ENCODE results near the gene COL4A2.
"Not testable (repeated sequence)": the region's sequence is repeated elsewhere in the genome, so short reads cannot be mapped to it uniquely, and the experiment has no call there.

The COL4A2 gene

GRCh38 chr13:110497003-110497402 lies 189.9 kb downstream of the COL4A2 start:
- H3K27ac ChIP-seq (ENCODE audit: low read length): no peak overlapping the region
- H3K9me3 ChIP-seq (ENCODE audit: insufficient read depth, low read depth, low read length): peaks cover 11% of the 10 kb centered on the region; the same call in 1 of the 2 replicates
- no peak overlapping the region for H3K4me3 ChIP-seq (ENCODE audit: low read length)
- H3K27me3 ChIP-seq (ENCODE audit: insufficient read depth, low read length): no peaks in the 10 kb centered on the region
- H3K9ac ChIP-seq (ENCODE audit: low read depth, low read length): no peak overlapping the region
- H3K36me3 ChIP-seq (ENCODE audit: insufficient read depth, low read depth, low read length): peaks cover 79% of the 10 kb centered on the region
- no peaks in the 10 kb centered on the region for H3K4me1 ChIP-seq (ENCODE audit: insufficient read depth, low read length)

DNA sequence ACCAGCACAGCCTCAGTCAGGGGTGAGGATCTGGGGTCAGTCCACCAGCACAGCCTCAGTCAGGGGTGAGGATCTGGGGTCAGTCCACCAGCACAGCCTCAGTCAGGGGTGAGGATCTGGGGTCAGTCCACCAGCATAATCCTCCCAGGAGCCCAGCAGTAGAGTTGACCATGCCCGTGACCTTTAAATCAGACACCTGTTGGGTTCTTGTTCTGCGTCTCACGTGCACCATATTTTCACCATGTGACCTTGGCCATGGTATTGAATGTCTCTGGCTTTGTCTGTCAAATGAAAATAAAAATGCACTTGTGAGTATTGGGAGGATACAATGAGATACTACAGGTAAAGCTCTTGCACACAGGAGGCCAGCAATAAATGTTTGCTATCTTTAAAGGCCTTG lies 190.8 kb downstream of the COL4A2 start:
- peaks cover 78% of the 10 kb centered on the region for H3K36me3 ChIP-seq (ENCODE audit: insufficient read depth, low read depth, low read length)
- H3K27ac ChIP-seq (ENCODE audit: low read length); H3K4me3 ChIP-seq (ENCODE audit: low read length); H3K9ac ChIP-seq (ENCODE audit: low read depth, low read length); H3K4me1 ChIP-seq (ENCODE audit: insufficient read depth, low read length); H3K27me3 ChIP-seq (ENCODE audit: insufficient read depth, low read length): not testable (repeated sequence)
- H3K9me3 ChIP-seq (ENCODE audit: insufficient read depth, low read depth, low read length): peaks cover 11% of the 10 kb centered on the region; the same call in 1 of the 2 replicates

DNA sequence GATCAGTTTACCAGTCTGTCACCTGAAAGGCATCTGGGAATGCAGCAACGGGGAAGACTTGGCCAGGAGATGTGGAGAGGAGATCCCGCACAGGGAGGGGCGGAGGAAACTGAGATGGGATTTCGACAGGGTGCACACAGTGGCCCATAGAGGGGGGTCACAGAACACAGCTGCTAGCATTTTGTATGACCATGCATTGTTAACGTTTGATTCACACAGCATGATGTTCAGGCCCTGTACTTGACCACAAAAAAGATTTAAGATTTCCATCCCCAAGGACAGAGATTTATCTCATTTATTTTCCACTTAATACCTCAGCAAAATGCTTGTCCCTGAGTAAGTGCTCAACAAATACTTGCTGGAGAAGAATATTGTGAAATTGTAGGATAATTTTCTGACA lies 191.2 kb downstream of the COL4A2 start:
- H3K9ac ChIP-seq (ENCODE audit: low read depth, low read length): no peak overlapping the region
- no peaks in the 10 kb centered on the region for H3K4me1 ChIP-seq (ENCODE audit: insufficient read depth, low read length)
- peaks cover 11% of the 10 kb centered on the region; the same call in 1 of the 2 replicates for H3K9me3 ChIP-seq (ENCODE audit: insufficient read depth, low read depth, low read length)
- no peak overlapping the region for H3K4me3 ChIP-seq (ENCODE audit: low read length)
- H3K27ac ChIP-seq (ENCODE audit: low read length): no peak overlapping the region
- peaks cover 80% of the 10 kb centered on the region for H3K36me3 ChIP-seq (ENCODE audit: insufficient read depth, low read depth, low read length)
- no peaks in the 10 kb centered on the region for H3K27me3 ChIP-seq (ENCODE audit: insufficient read depth, low read length)

GRCh38 chr13:110498765-110499164 lies 191.7 kb downstream of the COL4A2 start:
- H3K9me3 ChIP-seq (ENCODE audit: insufficient read depth, low read depth, low read length): peaks cover 11% of the 10 kb centered on the region; the same call in 1 of the 2 replicates
- no peak overlapping the region for H3K9ac ChIP-seq (ENCODE audit: low read depth, low read length)
- H3K36me3 ChIP-seq (ENCODE audit: insufficient read depth, low read depth, low read length): peaks cover 85% of the 10 kb centered on the region

DNA sequence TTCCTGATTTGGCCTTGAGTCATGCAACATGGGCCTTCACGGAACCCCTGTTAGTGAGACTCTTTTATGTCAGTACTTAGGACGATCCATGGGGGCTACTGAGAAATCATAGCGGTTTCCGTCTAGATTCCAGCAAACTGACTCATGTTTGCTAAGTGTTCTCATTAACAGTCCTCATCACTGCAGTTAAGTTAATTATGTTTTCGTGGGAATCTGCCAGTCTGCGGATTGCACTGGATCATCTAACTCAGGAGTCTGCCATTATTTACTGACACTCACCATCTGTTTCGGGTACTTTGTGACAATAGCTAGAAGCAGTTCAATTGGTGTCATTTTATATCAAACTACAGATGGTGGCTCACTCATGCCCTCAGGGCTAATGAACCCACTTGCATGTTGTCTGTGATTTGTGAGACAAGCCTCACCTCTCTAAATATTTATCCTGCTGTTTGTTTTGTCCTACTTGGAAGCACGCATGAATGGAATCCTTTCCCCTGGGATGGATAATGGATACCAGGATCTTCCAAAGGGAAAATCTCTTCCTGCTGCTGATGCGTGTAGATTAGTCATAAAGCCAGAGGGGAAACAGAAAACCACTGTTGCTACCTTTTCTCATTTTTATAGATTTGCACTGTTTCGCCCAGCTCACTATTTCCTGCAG lies 192.7 kb downstream of the COL4A2 start:
- Histone ChIP-seq H3K27ac (ENCODE audit: low read length) (no peak overlapping the region), H3K9ac (ENCODE audit: low read depth, low read length) (no peak overlapping the region), H3K9me3 (ENCODE audit: insufficient read depth, low read depth, low read length) (peaks cover 11% of the 10 kb centered on the region; the same call in 1 of the 2 replicates), H3K4me1 (ENCODE audit: insufficient read depth, low read length) (no peaks in the 10 kb centered on the region), H3K36me3 (ENCODE audit: insufficient read depth, low read depth, low read length) (peaks cover 86% of the 10 kb centered on the region), H3K4me3 (ENCODE audit: low read length) (no peak overlapping the region), H3K27me3 (ENCODE audit: insufficient read depth, low read length) (no peaks in the 10 kb centered on the region)

More at GRCh38 chr13:110498765-110499164, 191.7 kb downstream of the COL4A2 start:
- no peak overlapping the region for H3K27ac ChIP-seq (ENCODE audit: low read length)
- H3K4me3 ChIP-seq (ENCODE audit: low read length): no peak overlapping the region
- no peaks in the 10 kb centered on the region for H3K27me3 ChIP-seq (ENCODE audit: insufficient read depth, low read length)
- H3K4me1 ChIP-seq (ENCODE audit: insufficient read depth, low read length): no peaks in the 10 kb centered on the region

- Histone ChIP-seq H3K36me3 (ENCODE audit: insufficient read depth, low read depth, low read length) (peaks cover 81% of the 10 kb centered on the region), H3K27ac (ENCODE audit: low read length) (no peak overlapping the region), H3K4me1 (ENCODE audit: insufficient read depth, low read length) (no peaks in the 10 kb centered on the region), H3K27me3 (ENCODE audit: insufficient read depth, low read length) (no peaks in the 10 kb centered on the region), H3K4me3 (ENCODE audit: low read length) (no peak overlapping the region), H3K9me3 (ENCODE audit: insufficient read depth, low read depth, low read length) (peaks cover 11% of the 10 kb centered on the region; the same call in 1 of the 2 replicates), H3K9ac (ENCODE audit: low read depth, low read length) (no peak overlapping the region)
Measured at GRCh38 chr13:110500341-110500740, 193.3 kb downstream of the COL4A2 start.

DNA sequence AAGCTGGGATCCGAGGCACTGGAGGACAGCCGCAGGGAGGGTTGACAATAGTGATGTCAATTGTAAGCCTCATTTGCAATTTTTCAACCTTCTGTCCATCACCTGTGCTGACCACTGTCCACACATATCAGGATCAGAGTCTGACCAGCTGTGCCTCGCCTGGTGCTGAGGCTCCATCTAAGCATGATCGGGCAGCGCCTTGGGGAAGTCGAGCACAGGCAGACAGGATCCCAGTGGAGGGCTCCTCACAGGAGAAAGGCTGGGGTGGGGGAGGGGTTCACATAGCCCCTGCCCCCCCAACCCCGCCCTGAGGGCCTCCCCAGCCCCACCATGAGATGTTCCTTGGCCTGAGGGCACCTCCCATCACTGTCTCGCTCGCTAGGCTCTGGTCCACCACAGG lies 194.1 kb downstream of the COL4A2 start:
- no peak overlapping the region for H3K9ac ChIP-seq (ENCODE audit: low read depth, low read length)
- no peaks in the 10 kb centered on the region for H3K27me3 ChIP-seq (ENCODE audit: insufficient read depth, low read length)
- peaks cover 72% of the 10 kb centered on the region for H3K36me3 ChIP-seq (ENCODE audit: insufficient read depth, low read depth, low read length)
- no peak overlapping the region for H3K4me3 ChIP-seq (ENCODE audit: low read length)
- no peak overlapping the region for H3K27ac ChIP-seq (ENCODE audit: low read length)
- no peaks in the 10 kb centered on the region for H3K4me1 ChIP-seq (ENCODE audit: insufficient read depth, low read length)
- peaks cover 9% of the 10 kb centered on the region; the same call in 1 of the 2 replicates for H3K9me3 ChIP-seq (ENCODE audit: insufficient read depth, low read depth, low read length)

GRCh38 chr13:110503037-110503901 lies 196.2 kb downstream of the COL4A2 start:
- Histone ChIP-seq H3K4me1 (ENCODE audit: insufficient read depth, low read length) (no peaks in the 10 kb centered on the region), H3K4me3 (ENCODE audit: low read length) (no peak overlapping the region), H3K9ac (ENCODE audit: low read depth, low read length) (no peak overlapping the region), H3K27ac (ENCODE audit: low read length) (no peak overlapping the region), H3K27me3 (ENCODE audit: insufficient read depth, low read length) (no peaks in the 10 kb centered on the region), H3K9me3 (ENCODE audit: insufficient read depth, low read depth, low read length) (no peaks in the 10 kb centered on the region), H3K36me3 (ENCODE audit: insufficient read depth, low read depth, low read length) (peaks cover 70% of the 10 kb centered on the region)

DNA sequence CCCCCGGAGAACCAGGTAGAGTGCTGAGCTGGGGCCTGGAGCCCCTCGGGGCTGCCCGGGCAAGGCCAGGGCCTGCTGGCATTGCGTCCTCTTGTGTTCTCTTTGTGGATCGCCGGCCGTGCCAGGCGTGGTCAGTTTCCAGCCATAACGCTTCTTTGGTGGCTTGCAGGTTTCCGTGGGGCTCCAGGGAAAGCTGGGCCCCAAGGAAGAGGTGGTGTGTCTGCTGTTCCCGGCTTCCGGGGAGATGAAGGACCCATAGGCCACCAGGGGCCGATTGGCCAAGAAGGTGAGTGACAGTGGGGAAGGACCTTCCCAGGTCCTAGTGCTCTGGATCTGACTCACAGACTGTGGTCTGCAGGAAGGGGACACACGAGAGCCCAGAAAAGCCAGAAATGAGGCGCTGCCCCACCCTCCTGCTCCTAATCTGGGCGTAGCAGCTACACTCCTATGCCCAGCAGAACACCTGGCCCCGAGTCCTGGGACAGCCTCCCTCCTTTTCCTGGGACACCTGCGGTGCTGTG lies 197.0 kb downstream of the COL4A2 start:
- Histone ChIP-seq H3K4me1 (ENCODE audit: insufficient read depth, low read length) (no peaks in the 10 kb centered on the region), H3K9me3 (ENCODE audit: insufficient read depth, low read depth, low read length) (no peaks in the 10 kb centered on the region), H3K27me3 (ENCODE audit: insufficient read depth, low read length) (no peaks in the 10 kb centered on the region), H3K4me3 (ENCODE audit: low read length) (no peak overlapping the region), H3K36me3 (ENCODE audit: insufficient read depth, low read depth, low read length) (peaks cover 69% of the 10 kb centered on the region), H3K9ac (ENCODE audit: low read depth, low read length) (no peak overlapping the region), H3K27ac (ENCODE audit: low read length) (no peak overlapping the region)

GRCh38 chr13:110505594-110505993 lies 198.5 kb downstream of the COL4A2 start:
- Histone ChIP-seq H3K27ac (ENCODE audit: low read length) (no peak overlapping the region), H3K9ac (ENCODE audit: low read depth, low read length) (no peak overlapping the region), H3K27me3 (ENCODE audit: insufficient read depth, low read length) (no peaks in the 10 kb centered on the region)

GRCh38 chr13:110506396-110506795 lies 199.3 kb downstream of the COL4A2 start:
- H3K4me1 ChIP-seq (ENCODE audit: insufficient read depth, low read length): peaks cover 5% of the 10 kb centered on the region; the same call in 1 of the 2 replicates
- no peaks in the 10 kb centered on the region for H3K9me3 ChIP-seq (ENCODE audit: insufficient read depth, low read depth, low read length)

More at GRCh38 chr13:110505594-110505993, 198.5 kb downstream of the COL4A2 start:
- Histone ChIP-seq H3K4me3 (ENCODE audit: low read length) (no peak overlapping the region), H3K36me3 (ENCODE audit: insufficient read depth, low read depth, low read length) (peaks cover 70% of the 10 kb centered on the region), H3K4me1 (ENCODE audit: insufficient read depth, low read length) (peaks cover 5% of the 10 kb centered on the region; the same call in 1 of the 2 replicates), H3K9me3 (ENCODE audit: insufficient read depth, low read depth, low read length) (no peaks in the 10 kb centered on the region)

More at GRCh38 chr13:110506396-110506795, 199.3 kb downstream of the COL4A2 start:
- H3K27me3 ChIP-seq (ENCODE audit: insufficient read depth, low read length): no peaks in the 10 kb centered on the region
- peaks cover 72% of the 10 kb centered on the region for H3K36me3 ChIP-seq (ENCODE audit: insufficient read depth, low read depth, low read length)
- no peak overlapping the region for H3K9ac ChIP-seq (ENCODE audit: low read depth, low read length)
- H3K27ac ChIP-seq (ENCODE audit: low read length): no peak overlapping the region
- H3K4me3 ChIP-seq (ENCODE audit: low read length): no peak overlapping the region

Data from iPS-20b (cell line).